GM18498 (cell line): ENCODE measurements around the gene AMN.

Source experiments
- ATAC-seq: cut with Tn5 transposase; IDR thresholded peaks from one replicate; pipeline ENCODE4 v1.9.1; 2021; ENCODE audit warnings: mild to moderate bottlenecking, moderate library complexity; ENCODE audit not compliant: unreplicated experiment

AMN gene

GRCh38 chr14:102898776-102899515, 23.5 kb upstream of the AMN start:
- no peak for ATAC-seq

- no peak for ATAC-seq
These were observed 23.0 kb upstream of the AMN start for GRCh38 chr14:102899516-102899900.

GRCh38 chr14:102900631-102901571, 21.6 kb upstream of the AMN start:
- ATAC-seq: peak; percentile 74

- peak; percentile 75 for ATAC-seq
These were observed 20.8 kb upstream of the AMN start for GRCh38 chr14:102901633-102902032.

GRCh38 chr14:102902086-102902485, 20.4 kb upstream of the AMN start:
- no peak for ATAC-seq

GRCh38 chr14:102902523-102903247, 19.8 kb upstream of the AMN start:
- ATAC-seq: no peak

GRCh38 chr14:102903248-102903888, 19.1 kb upstream of the AMN start:
- no peak for ATAC-seq

GRCh38 chr14:102903889-102904512, 18.5 kb upstream of the AMN start:
- no peak for ATAC-seq

GRCh38 chr14:102905116-102906108, 17.1 kb upstream of the AMN start:
- no peak for ATAC-seq

GRCh38 chr14:102906616-102907302, 15.7 kb upstream of the AMN start:
- no peak for ATAC-seq

GRCh38 chr14:102907303-102907844, 15.1 kb upstream of the AMN start:
- no peak for ATAC-seq

GRCh38 chr14:102907980-102908730, 14.3 kb upstream of the AMN start:
- ATAC-seq: no peak

- ATAC-seq: no peak
These were observed 13.6 kb upstream of the AMN start for GRCh38 chr14:102908766-102909455.

- ATAC-seq: no peak
These were observed 13.0 kb upstream of the AMN start for GRCh38 chr14:102909462-102909861.

GRCh38 chr14:102909911-102910310, 12.6 kb upstream of the AMN start:
- ATAC-seq: no peak

- ATAC-seq: no peak
These were observed 12.0 kb upstream of the AMN start for GRCh38 chr14:102910442-102910841.

GRCh38 chr14:102911541-102911951, 10.9 kb upstream of the AMN start:
- no peak for ATAC-seq
